GF-D8 (cell line): ENCODE measurements around the gene MRGPRE.

ENCODE experiments used
- DNase-seq: peaks from one replicate; lab custom pipeline; 2025; lab: John Stamatoyannopoulos, UW

MRGPRE gene

GRCh38 chr11:3213659-3214419 is 18.4 kb downstream of the MRGPRE start:
- no peak for DNase-seq

GRCh38 chr11:3208272-3208671 is 23.9 kb downstream of the MRGPRE start:
- DNase-seq: no peak

- no peak for DNase-seq
Measured at GRCh38 chr11:3207526-3208189, 24.6 kb downstream of the MRGPRE start.

GRCh38 chr11:3206922-3207204 is 25.4 kb downstream of the MRGPRE start:
- DNase-seq: no peak

GRCh38 chr11:3206156-3206921 is 25.9 kb downstream of the MRGPRE start:
- no peak for DNase-seq

- DNase-seq: no peak
Measured at GRCh38 chr11:3205261-3206155, 26.7 kb downstream of the MRGPRE start.

GRCh38 chr11:3204141-3205015 is 27.8 kb downstream of the MRGPRE start:
- no peak for DNase-seq

- no peak for DNase-seq
Measured at GRCh38 chr11:3203221-3204043, 28.8 kb downstream of the MRGPRE start.

GRCh38 chr11:3202759-3203158 is 29.5 kb downstream of the MRGPRE start:
- DNase-seq: no peak

- no peak for DNase-seq
Measured at GRCh38 chr11:3202305-3202704, 29.9 kb downstream of the MRGPRE start.

- DNase-seq: no peak
Measured at GRCh38 chr11:3201677-3202181, 30.5 kb downstream of the MRGPRE start.

GRCh38 chr11:3201112-3201581 is 31.1 kb downstream of the MRGPRE start:
- no peak for DNase-seq

GRCh38 chr11:3200388-3201111 is 31.7 kb downstream of the MRGPRE start:
- no peak for DNase-seq

GRCh38 chr11:3199537-3200295 is 32.5 kb downstream of the MRGPRE start:
- DNase-seq: no peak

GRCh38 chr11:3198815-3199214 is 33.4 kb downstream of the MRGPRE start:
- DNase-seq: no peak

- no peak for DNase-seq
Measured at GRCh38 chr11:3197878-3198528, 34.2 kb downstream of the MRGPRE start.

GRCh38 chr11:3197044-3197695 is 35.0 kb downstream of the MRGPRE start:
- no peak for DNase-seq
